ENCODE results near the gene SLC29A2.
A peak's percentile ranks its signal among the peaks of the same experiment; 100 is the strongest.
"Not testable (repeated sequence)": the region's sequence is repeated elsewhere in the genome, so short reads cannot be mapped to it uniquely, and the experiment has no call there.

The SLC29A2 gene

GRCh38 chr11:66371627-66372415 is at the start of gene SLC29A2:
SLC29A2 (minus strand) TSS chr11:66371760; CDS start chr11:66371591, 169 bp downstream.
- peak; percentile 72 for DNase-seq

GRCh38 chr11:66420671-66421476 is 49.3 kb upstream of the SLC29A2 start, which contains the start of gene NPAS4:
NPAS4 (plus strand) TSS chr11:66421035; CDS start chr11:66421180, 145 bp downstream.
- no peak for DNase-seq

- DNase-seq: no peak
These were observed 48.3 kb upstream of the SLC29A2 start for GRCh38 chr11:66419825-66420224.

- DNase-seq: no peak
These were observed 47.4 kb upstream of the SLC29A2 start for GRCh38 chr11:66418986-66419308.

- peak; percentile 77 for DNase-seq
These were observed 46.8 kb upstream of the SLC29A2 start for GRCh38 chr11:66418168-66418985.

GRCh38 chr11:66417000-66417399 is 45.4 kb upstream of the SLC29A2 start:
- DNase-seq: peak; percentile 47

- no peak for DNase-seq
These were observed 43.9 kb upstream of the SLC29A2 start for GRCh38 chr11:66415423-66415822.

GRCh38 chr11:66414120-66414934 is 42.8 kb upstream of the SLC29A2 start:
- DNase-seq: no peak

GRCh38 chr11:66413167-66413566 is 41.6 kb upstream of the SLC29A2 start:
- DNase-seq: no peak

GRCh38 chr11:66412110-66412509 is 40.5 kb upstream of the SLC29A2 start:
- DNase-seq: no peak

- no peak for DNase-seq
These were observed 39.8 kb upstream of the SLC29A2 start for GRCh38 chr11:66411323-66411722.

- no peak for DNase-seq
These were observed 38.6 kb upstream of the SLC29A2 start for GRCh38 chr11:66410191-66410590.

- no peak for DNase-seq
These were observed 37.7 kb upstream of the SLC29A2 start for GRCh38 chr11:66409226-66409625.

GRCh38 chr11:66408488-66409214 is 37.1 kb upstream of the SLC29A2 start:
- peak; percentile 95 for DNase-seq

GRCh38 chr11:66407651-66408050 is 36.1 kb upstream of the SLC29A2 start:
- DNase-seq: no peak

- no peak for DNase-seq
These were observed 22.4 kb upstream of the SLC29A2 start for GRCh38 chr11:66393954-66394353.

GRCh38 chr11:66391322-66391721 is 19.8 kb upstream of the SLC29A2 start:
- no peak for DNase-seq

GRCh38 chr11:66388780-66389386 is 17.3 kb upstream of the SLC29A2 start:
- peak; percentile 76 for DNase-seq

- DNase-seq: peak; percentile 87
These were observed 14.9 kb upstream of the SLC29A2 start for GRCh38 chr11:66386171-66387069.

GRCh38 chr11:66384316-66384715 is 12.8 kb upstream of the SLC29A2 start:
- DNase-seq: not testable (repeated sequence)
